CD4-positive, alpha-beta T cell (primary cell): ENCODE measurements around the gene SEC24B. TPM values are rescaled to one million over a fixed set of nuclear protein-coding genes. Genes with fewer than 3 reads are reported as not detected.

Experiments
- ATAC-seq: fragments of 200-7000 bp; cut with Tn5 transposase; one replicate; pipeline ENCODE4 v1.10.0; 2022; ENCODE audit warnings: mild to moderate bottlenecking; ENCODE audit not compliant: poor library complexity
- CTCF ChIA-PET: fragments of 350-600 bp; sonication (Branson Sonifier 250); formaldehyde crosslinking; loops from one replicate; lab custom pipeline; 2021; ENCODE audit warnings: antibody characterized with exemption, inconsistent platforms; lab: Charles Lee
- POLR2A ChIA-PET: fragments of 350-600 bp; sonication (Branson Sonifier 250); formaldehyde crosslinking; loops from one replicate; lab custom pipeline; 2021; ENCODE audit warnings: antibody characterized with exemption, inconsistent platforms; lab: Charles Lee
- DNase-seq, 14 experiments: peaks; one replicate each; pipeline ENCODE4 v3.0.0-alpha.2; 2013 to 2020; ENCODE audit warnings: mixed read lengths in 2 of 14
- H3K27ac ChIP-seq, 2 donors: one replicate each; pipeline versions ENCODE4 v1.5.1 to v1.7.0; 2013; ENCODE audit warnings: low read length in 2 of 2, low read depth in 1 of 2, mild to moderate bottlenecking in 1 of 2
- H3K27me3 ChIP-seq, 2 experiments: 1 replicate in 1 of 2; 2 replicates in 1 of 2; pipeline versions ENCODE4 v1.6.1 to v1.7.0; 2013; ENCODE audit warnings: low read length in 2 of 2, control low read depth in 1 of 2, mild to moderate bottlenecking in 1 of 2, moderate library complexity in 1 of 2; ENCODE audit not compliant: insufficient read depth in 2 of 2, control insufficient read depth in 1 of 2
- H3K36me3 ChIP-seq: one replicate; pipeline ENCODE4 v1.6.1; 2013; ENCODE audit warnings: low read length, control low read depth; ENCODE audit not compliant: insufficient read depth
- H3K4me1 ChIP-seq: one replicate; pipeline ENCODE4 v1.6.1; 2013; ENCODE audit warnings: low read length, control low read depth; ENCODE audit not compliant: insufficient read depth
- H3K4me3 ChIP-seq: one replicate; pipeline ENCODE4 v1.5.1; 2013; ENCODE audit warnings: mild to moderate bottlenecking, low read length, moderate library complexity
- H3K9me3 ChIP-seq, 2 experiments: 1 replicate in 1 of 2; 2 replicates in 1 of 2; pipeline versions ENCODE4 v1.6.1 to v1.7.0; 2013; ENCODE audit warnings: low read length in 2 of 2, mild to moderate bottlenecking in 2 of 2, control low read depth in 1 of 2, moderate library complexity in 1 of 2; ENCODE audit not compliant: control insufficient read depth in 1 of 2, insufficient read depth in 1 of 2
- H3K27ac Mint-ChIP-seq: one replicate; pipeline ENCODE4 v1.8.0; 2020; ENCODE audit warnings: mixed read lengths
- H3K27me3 Mint-ChIP-seq: one replicate; pipeline ENCODE4 v1.8.0; 2021; ENCODE audit warnings: mixed read lengths
- H3K36me3 Mint-ChIP-seq: one replicate; pipeline ENCODE4 v1.8.0; 2021; ENCODE audit warnings: low read depth, mixed read lengths
- H3K4me1 Mint-ChIP-seq: one replicate; pipeline ENCODE4 v1.8.0; 2021; ENCODE audit warnings: low read depth, mixed read lengths
- H3K4me3 Mint-ChIP-seq: one replicate; pipeline ENCODE4 v1.8.0; 2020; ENCODE audit warnings: mild to moderate bottlenecking, mixed read lengths
- H3K9me3 Mint-ChIP-seq: one replicate; pipeline ENCODE4 v1.8.0; 2020; ENCODE audit warnings: mixed read lengths
- intact Hi-C, 2 experiments: fragments of 100-400 bp; cut with DNase I in 1 of 2; cut with micrococcal nuclease in 1 of 2; formaldehyde crosslinking; loops; one replicate each; pipeline versions ENCODE4 v1.15.1 to v1.9.0; 2023 to 2025; cut with DNase I, micrococcal nuclease
- total RNA-seq, 174 experiments: library from RNA in 2 of 174; stranded (reverse) in 2 of 174; gene quantifications; one replicate each; pipeline ENCODE4 v1.2.3 and lab custom pipeline; 2021 to 2026
- TF ChIP-seq, protein P1 (sequence below): fragments of 200-600 bp; IDR thresholded peaks from one replicate; pipeline ENCODE4 v1.8.0; 2022; ENCODE audit warnings: antibody characterized with exemption, mild to moderate bottlenecking

SEC24B gene
- total RNA-seq, 2 experiments from 2014 or later = 41.5 to 45.9 TPM

DNA sequence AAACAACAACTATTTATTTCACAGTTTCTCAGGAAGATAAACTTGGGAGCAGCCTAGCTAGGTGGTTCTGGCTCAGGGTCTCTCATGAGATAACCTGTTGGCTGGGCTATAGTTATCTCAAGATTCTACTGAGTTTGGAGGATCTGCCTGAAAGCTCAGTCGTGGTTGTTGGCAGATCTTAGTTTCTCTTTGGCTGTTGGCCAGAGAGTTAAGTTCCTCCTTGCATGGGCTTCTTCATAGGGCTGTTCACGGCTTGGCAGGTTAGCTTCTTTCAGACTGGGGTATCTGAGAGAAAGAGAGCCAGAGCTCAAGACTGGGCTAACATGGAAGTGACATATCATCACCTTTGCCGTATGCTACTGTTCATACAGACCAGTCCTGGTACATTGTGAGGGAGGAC is 28.7 kb downstream of the SEC24B start:
- peaks cover 52% of the 10 kb centered on the region for H3K4me1 Mint-ChIP-seq
- H3K9me3 Mint-ChIP-seq = peaks cover under 1% of the 10 kb centered on the region
- ATAC-seq (no peak), DNase-seq (no peak)
- ChIA-PET POLR2A (interaction anchor here (0.7 kb wide), 1 partner anchor 13 kb away, joined by 3 read pairs; no protein-coding TSS in a partner anchor), CTCF (interaction anchor here (2.0 kb wide), 1 partner anchor 29 kb away, joined by 7 read pairs; the partner anchor contains the start of gene SEC24B)
- H3K27ac Mint-ChIP-seq = peak overlapping the region; percentile 49
- Histone ChIP-seq H3K9me3 (no peaks in the 10 kb centered on the region), H3K4me3 (no peak overlapping the region), H3K27ac (no peak overlapping the region), H3K4me1 (peaks cover 5% of the 10 kb centered on the region), H3K27me3 (no peaks in the 10 kb centered on the region), H3K36me3 (peaks cover 35% of the 10 kb centered on the region)
- TF ChIP-seq, protein P1, sequence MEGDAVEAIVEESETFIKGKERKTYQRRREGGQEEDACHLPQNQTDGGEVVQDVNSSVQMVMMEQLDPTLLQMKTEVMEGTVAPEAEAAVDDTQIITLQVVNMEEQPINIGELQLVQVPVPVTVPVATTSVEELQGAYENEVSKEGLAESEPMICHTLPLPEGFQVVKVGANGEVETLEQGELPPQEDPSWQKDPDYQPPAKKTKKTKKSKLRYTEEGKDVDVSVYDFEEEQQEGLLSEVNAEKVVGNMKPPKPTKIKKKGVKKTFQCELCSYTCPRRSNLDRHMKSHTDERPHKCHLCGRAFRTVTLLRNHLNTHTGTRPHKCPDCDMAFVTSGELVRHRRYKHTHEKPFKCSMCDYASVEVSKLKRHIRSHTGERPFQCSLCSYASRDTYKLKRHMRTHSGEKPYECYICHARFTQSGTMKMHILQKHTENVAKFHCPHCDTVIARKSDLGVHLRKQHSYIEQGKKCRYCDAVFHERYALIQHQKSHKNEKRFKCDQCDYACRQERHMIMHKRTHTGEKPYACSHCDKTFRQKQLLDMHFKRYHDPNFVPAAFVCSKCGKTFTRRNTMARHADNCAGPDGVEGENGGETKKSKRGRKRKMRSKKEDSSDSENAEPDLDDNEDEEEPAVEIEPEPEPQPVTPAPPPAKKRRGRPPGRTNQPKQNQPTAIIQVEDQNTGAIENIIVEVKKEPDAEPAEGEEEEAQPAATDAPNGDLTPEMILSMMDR = no peak
- no peak overlapping the region for H3K4me3 Mint-ChIP-seq
- intact Hi-C loops = no loop called here
- no peaks in the 10 kb centered on the region for H3K27me3 Mint-ChIP-seq
- peaks cover 50% of the 10 kb centered on the region for H3K36me3 Mint-ChIP-seq

DNA sequence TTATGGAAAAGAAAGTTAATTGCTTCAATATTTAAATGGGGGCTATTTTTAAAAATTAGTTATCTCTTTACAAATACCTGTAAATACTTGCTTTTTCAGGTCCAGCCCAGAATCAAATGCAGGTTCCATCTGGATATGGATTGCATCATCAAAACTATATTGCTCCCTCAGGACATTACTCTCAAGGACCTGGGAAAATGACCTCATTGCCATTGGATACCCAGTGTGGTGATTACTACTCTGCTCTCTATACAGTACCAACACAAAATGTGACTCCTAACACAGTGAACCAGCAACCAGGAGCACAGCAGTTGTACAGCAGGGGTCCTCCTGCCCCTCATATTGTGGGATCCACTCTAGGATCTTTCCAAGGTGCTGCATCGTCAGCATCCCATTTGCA is 29.2 kb downstream of the SEC24B start:
- Mint-ChIP-seq H3K27ac (peak overlapping the region; percentile 49), H3K36me3 (peaks cover 47% of the 10 kb centered on the region), H3K9me3 (no peaks in the 10 kb centered on the region), H3K4me1 (peaks cover 48% of the 10 kb centered on the region), H3K27me3 (no peaks in the 10 kb centered on the region), H3K4me3 (no peak overlapping the region)
- Histone ChIP-seq H3K36me3 (peaks cover 35% of the 10 kb centered on the region), H3K4me3 (no peak overlapping the region), H3K27me3 (no peaks in the 10 kb centered on the region), H3K9me3 (no peaks in the 10 kb centered on the region), H3K27ac (no peak overlapping the region), H3K4me1 (peaks cover 5% of the 10 kb centered on the region)
- ATAC-seq (no peak), DNase-seq (no peak)
- TF ChIP-seq, protein P1 = no peak
- intact Hi-C loops = no loop called here
- ChIA-PET POLR2A (no interaction called here), CTCF (interaction anchor here (2.0 kb wide), 1 partner anchor 29 kb away, joined by 7 read pairs; the partner anchor contains the start of gene SEC24B)

DNA sequence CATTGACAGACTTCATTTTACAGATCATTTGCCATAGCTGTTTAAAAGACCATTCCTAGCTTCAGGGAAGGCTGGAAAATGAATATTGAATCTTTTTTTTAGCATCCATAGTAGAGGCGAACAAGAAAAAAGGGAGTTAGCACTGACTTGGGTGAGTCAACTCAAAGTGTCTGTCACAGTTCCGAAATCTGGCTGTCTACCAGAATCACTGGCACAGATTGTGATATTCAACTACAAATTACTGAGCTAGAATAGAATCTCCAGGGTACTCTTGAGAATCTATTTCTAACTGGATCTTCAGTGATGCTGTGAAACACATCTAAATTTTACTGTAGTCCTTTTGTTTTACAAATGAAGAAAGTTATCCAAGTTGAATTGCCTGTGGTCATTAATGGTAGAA is 31.5 kb downstream of the SEC24B start:
- H3K36me3 ChIP-seq = peaks cover 49% of the 10 kb centered on the region
- H3K4me1 ChIP-seq = peaks cover 5% of the 10 kb centered on the region
- H3K27me3 ChIP-seq = no peaks in the 10 kb centered on the region
- Mint-ChIP-seq H3K27ac (no peak overlapping the region), H3K4me1 (peaks cover 60% of the 10 kb centered on the region), H3K4me3 (no peak overlapping the region), H3K36me3 (peaks cover 65% of the 10 kb centered on the region), H3K27me3 (no peaks in the 10 kb centered on the region), H3K9me3 (no peaks in the 10 kb centered on the region)
- TF ChIP-seq, protein P1 = no peak
- ChIA-PET POLR2A (interaction anchor here (0.7 kb wide), 1 partner anchor 18 kb away, joined by 3 read pairs; no protein-coding TSS in a partner anchor), CTCF (no interaction called here)
- ATAC-seq (no peak), DNase-seq (no peak)
- intact Hi-C loops = no loop called here
- H3K4me3 ChIP-seq = no peak overlapping the region
- H3K27ac ChIP-seq = no peak overlapping the region
- no peaks in the 10 kb centered on the region for H3K9me3 ChIP-seq
